A549 treated with ZK216348 at 1 μM for 4 hours (cell line): ENCODE data around the gene LRRC9. TPM values are rescaled to one million over a fixed set of nuclear protein-coding genes. Genes with fewer than 3 reads are reported as not detected.

ENCODE experiments used
- total RNA-seq: library from RNA; stranded (reverse); fragments of 200-300 nt; extraction: Qiagen RNA extraction; gene quantifications from 5 replicates; pipeline ENCODE4 v1.2.3, GENCODE V29; 2022; ENCODE audit warnings: low read depth

LRRC9 gene
- total RNA-seq, result not detected in 5 replicates

GRCh38 chr14:59919570-59920377, at the start of gene LRRC9:
LRRC9 (plus strand) TSS chr14:59920144.

GRCh38 chr14:59870277-59871165, 49.4 kb upstream of the LRRC9 start, which contains the start of gene RTN1:
RTN1 (minus strand) TSS chr14:59870776; CDS start chr14:59870630, 146 bp downstream.

GRCh38 chr14:60091550-60092525, 171.9 kb downstream of the LRRC9 start, which contains the start of gene PCNX4:
PCNX4 (plus strand) TSS chr14:60091923; CDS start chr14:60107639, 15,716 bp downstream.

Other genes with a start within 250 kb of the LRRC9 start
- not detected in 5 replicates for gene RTN1, start 49.4 kb upstream of the LRRC9 start, total RNA-seq
- gene PCNX4, start 171.8 kb downstream of the LRRC9 start, total RNA-seq, result 23.9 to 45.9 TPM (median 29.7 TPM) in 5 replicates
- 80.4 to 84.4 TPM (median 82.6 TPM) in 5 replicates for gene DHRS7, start 245.3 kb downstream of the LRRC9 start, total RNA-seq